ENCODE data around the gene PAPPA2. TPM values are rescaled to one million over a fixed set of nuclear protein-coding genes. Genes with fewer than 3 reads are reported as not detected.

Gene PAPPA2
- total and polyA plus RNA-seq, 9 of the 15 experiments (the other 6 are each of a cell fraction or from before 2014, with no cell fraction given): 0.01 to 0.15 (median 0.05) TPM; not detected in 2

- ChIA-PET POLR2A (no interaction called here), CTCF (ENCODE audit: low intra/inter-chr PET ratio) (interaction anchor here (0.6 kb wide), 1 partner anchor 877 kb away, joined by 3 read pairs; no protein-coding TSS in a partner anchor)
- no peaks in the 10 kb centered on the region for H3K9me1 ChIP-seq (ENCODE audit: control insufficient read depth, insufficient read depth, low read length)
- no peaks in the 10 kb centered on the region for H3K79me2 ChIP-seq (ENCODE audit: control insufficient read depth, insufficient read depth, low read length)
- FAIRE-seq (no peak), ATAC-seq (no peak), DNase-seq (ENCODE audit: extremely low read depth in 1 of 4, low spot score in 3 of 4) (no peak)
- no peaks in the 10 kb centered on the region for H4K20me1 ChIP-seq (replicated peaks; ENCODE audit: control insufficient read depth, insufficient read depth, low read length)
- WGBS (ENCODE audit: insufficient coverage, low coverage, missing lambda C conversion rate): 3% methylated on average over 5 of the region's 5 CpGs
- peaks cover 6 to 14% of the 10 kb centered on the region in 2 experiments; a peak in 4 of 5 replicates for H3K27me3 ChIP-seq (ENCODE audit: control insufficient read depth in 2 of 2, insufficient read depth in 2 of 2, low read length in 2 of 2)
- intact Hi-C loops (cut with micrococcal nuclease): no loop called here
- H3K36me3 ChIP-seq (ENCODE audit: control insufficient read depth, insufficient read depth, low read length): no peaks in the 10 kb centered on the region
- BruUV-seq (replicated peaks): no TSS peak
- H3K4me2 ChIP-seq (ENCODE audit: insufficient read depth, low read length): no peak overlapping the region
- no peaks in the 10 kb centered on the region for H3K9me3 ChIP-seq (replicated peaks; ENCODE audit: control insufficient read depth, insufficient read depth, low read depth, low read length)
- no peak overlapping the region for H3K27ac ChIP-seq (ENCODE audit: extremely low read depth, low read depth, low read length)
- no peak overlapping the region for H2AFZ ChIP-seq (ENCODE audit: low read depth, low read length)
- H3K9ac ChIP-seq (ENCODE audit: insufficient read depth in 1 of 2, low read depth in 2 of 2, low read length in 2 of 2): no peak overlapping the region
- H3K4me1 ChIP-seq (replicated peaks in 1 of 2; ENCODE audit: control insufficient read depth in 2 of 2, insufficient read depth in 2 of 2, low read length in 2 of 2): no peaks in the 10 kb centered on the region
- in situ Hi-C loops (cut with MboI): no loop called here
- no peak overlapping the region for H3K4me3 ChIP-seq
- TF ChIP-seq ZNF23 (CRISPR knock-in tag; IDR thresholded peaks at IDR 0.05) (no peak), ZBTB40 (IDR thresholded peaks at IDR 0.05) (no peak), ZBTB40 (CRISPR knock-in tag; IDR thresholded peaks at IDR 0.05) (no peak), ASH1L (IDR thresholded peaks at IDR 0.05; ENCODE audit: borderline replicate concordance, low read depth, partially characterized antibody) (no peak), FOSL1 (tag; conservative IDR thresholded peaks at IDR 0.05) (no peak), GTF3C2 (IDR thresholded peaks at IDR 0.05; ENCODE audit: borderline replicate concordance, extremely low read depth, insufficient read length) (no peak), ZNF695 (CRISPR knock-in tag; IDR thresholded peaks at IDR 0.05) (no peak), ZNF655 (CRISPR knock-in tag; IDR thresholded peaks at IDR 0.05) (no peak)
Observed at GRCh38 chr1:176838276-176838995, 375.5 kb downstream of the PAPPA2 start.
